Measurements from ENCODE around the gene ZIC5.
"Not testable (repeated sequence)": the region's sequence is repeated elsewhere in the genome, so short reads cannot be mapped to it uniquely, and the experiment has no call there.

ZIC5 gene

DNA sequence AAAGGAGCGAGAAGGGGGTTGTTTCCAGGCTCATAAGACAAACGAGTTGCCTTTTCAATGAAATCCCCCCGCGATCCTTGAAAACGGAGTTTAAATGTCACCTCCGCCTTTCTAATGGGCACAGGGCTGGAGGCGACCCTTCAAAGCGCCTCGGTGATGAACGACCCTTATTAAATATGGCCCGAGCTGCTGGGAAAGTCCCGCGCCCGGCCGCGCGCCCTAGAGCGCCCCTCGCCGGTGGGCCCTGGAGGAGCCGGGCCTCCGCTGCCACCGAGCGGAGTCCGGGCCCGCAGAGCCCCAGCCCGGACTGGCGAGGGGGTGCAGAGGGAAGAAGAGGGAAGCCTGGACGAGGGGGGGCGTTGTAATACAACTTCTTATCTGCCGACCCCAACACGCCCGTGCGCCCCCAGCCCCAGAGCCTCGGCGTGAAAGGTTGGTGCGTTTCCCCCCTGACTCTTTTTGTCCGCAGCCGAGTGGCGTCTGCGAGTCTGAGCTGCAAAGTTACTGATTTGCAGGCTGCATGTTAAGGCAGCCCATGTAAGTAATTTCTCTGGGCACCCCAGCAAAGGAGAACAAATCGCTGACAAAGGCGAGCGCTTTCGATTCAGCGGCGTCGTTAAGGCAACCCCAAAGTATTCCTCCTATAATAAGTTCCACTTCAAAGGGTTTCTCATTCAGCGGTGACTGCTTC lies 11.9 kb downstream of the ZIC5 start:
- no peak for DNase-seq (ENCODE audit: low read depth)

- no peak for DNase-seq (ENCODE audit: low read depth)
Measured at GRCh38 chr13:99959127-99959539, 12.4 kb downstream of the ZIC5 start.

DNA sequence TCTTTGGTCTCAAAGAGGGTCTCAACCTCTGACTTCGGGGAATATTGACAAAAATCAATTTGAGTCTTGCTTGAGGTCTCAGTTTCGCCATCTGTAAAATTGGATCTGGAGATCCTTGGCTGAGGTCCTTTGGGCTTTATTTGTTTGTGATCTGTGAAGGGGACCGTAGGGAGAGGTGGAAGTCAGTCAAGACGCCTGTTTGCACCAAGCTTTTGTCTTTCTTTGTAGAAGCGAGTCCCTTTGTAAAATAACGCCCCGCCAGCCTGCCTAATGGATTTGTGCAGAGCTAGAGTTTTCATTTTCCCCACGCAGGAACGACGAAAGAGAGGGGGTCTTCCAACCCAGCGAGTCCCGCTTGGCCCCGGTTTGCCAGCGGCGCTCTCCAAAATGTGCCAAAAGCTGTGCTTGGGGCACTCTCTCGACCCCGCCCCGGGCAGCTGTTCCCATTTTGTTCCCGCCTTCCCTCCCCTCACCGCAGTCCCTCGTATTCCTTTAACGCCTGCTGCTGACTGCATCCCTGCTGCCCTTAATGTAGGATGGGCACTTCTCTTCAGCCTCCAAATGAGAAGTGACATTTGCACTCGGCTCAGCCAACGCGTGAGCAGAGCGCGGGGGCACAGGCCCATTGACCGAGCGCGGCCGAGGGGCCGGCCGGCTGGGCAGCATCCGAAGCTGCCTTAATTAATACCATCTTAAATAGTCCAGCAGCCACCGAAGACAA lies 13.0 kb downstream of the ZIC5 start:
- no peak for DNase-seq (ENCODE audit: low read depth)

DNA sequence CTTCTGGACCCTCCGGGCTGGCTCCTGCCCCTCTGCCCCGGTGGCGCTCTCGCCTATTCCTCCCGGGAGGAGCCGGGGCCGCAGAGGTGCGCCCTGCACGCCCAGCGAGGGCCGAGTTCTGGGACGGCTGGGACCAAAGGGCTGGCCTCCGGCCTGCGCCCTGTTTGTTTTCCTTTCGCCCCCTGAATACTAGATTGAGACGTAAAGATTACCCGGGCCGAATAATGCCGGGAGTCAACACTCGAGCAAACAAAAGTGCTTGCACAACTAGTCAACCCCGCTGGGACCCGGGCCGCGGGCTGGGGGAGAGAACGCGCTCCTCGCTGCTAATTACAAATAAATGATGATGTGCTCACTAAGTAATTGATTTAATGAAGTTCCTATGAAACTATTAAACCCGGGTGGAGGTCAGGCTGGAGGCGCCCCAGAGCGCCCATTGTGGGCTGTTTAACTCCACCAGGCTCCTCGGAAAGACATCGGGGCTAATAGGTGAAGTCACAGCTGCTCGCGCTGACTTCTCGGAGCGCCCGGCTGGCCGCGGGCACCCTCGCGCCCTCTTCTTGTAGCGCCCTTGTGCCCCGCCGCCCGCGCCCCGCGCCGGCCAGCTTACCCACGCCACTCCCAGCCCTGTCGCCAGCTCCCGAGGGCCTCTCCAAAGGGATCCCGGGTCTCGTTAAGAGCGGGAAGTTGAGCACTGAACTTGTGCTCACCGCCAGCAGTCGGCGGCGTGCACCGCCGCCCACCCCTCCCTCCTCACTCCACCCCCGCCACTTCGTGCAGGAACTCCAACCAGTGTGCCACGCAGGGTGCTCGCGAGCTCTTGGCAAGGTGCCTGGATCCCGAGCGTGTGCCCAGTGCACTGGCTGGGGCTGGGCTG lies 14.9 kb downstream of the ZIC5 start:
- no peak for DNase-seq (ENCODE audit: low read depth)

DNA sequence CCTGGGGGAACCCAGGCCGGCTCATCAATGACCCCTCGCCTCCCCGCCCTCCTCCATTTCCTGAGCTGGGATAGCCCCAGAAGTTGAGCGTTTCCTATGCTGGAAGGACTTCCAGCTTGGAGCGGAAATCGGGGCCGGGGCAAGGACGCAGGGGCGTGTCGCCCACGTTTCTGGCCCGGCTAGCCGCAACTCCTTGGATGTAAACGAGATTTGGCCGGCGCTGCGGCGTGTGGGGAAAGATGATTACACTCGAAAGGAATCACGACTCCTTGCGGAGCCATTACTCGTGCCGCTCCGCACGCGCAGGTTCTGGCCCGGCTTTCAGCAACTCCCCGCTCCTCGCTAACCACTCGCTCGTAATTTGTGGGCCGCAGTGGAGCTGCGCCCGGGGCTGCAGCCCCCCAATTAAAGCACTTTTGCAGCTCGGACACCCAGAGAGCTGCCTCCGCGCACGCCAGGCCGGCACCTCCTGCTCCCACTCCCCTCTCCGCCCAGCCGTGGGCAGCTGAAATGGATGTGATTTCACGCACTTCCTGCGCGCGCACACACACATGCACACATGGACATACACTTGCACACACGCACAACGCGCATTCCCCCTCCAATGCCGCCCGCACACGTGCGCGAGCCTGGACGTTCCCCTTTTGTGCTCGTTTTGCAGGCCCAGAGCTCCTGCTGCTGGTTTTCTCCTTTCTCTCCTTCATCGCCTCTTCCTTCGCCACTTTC lies 15.7 kb downstream of the ZIC5 start:
- DNase-seq (ENCODE audit: low read depth), result no peak

- DNase-seq (ENCODE audit: low read depth), result no peak
Measured at GRCh38 chr13:99955107-99955746, 16.3 kb downstream of the ZIC5 start.

- no peak for DNase-seq (ENCODE audit: low read depth)
Measured at GRCh38 chr13:99953138-99953755, 18.3 kb downstream of the ZIC5 start.

- not testable (repeated sequence) for DNase-seq (ENCODE audit: low read depth)
Measured at GRCh38 chr13:99951666-99952065, 19.9 kb downstream of the ZIC5 start.

DNA sequence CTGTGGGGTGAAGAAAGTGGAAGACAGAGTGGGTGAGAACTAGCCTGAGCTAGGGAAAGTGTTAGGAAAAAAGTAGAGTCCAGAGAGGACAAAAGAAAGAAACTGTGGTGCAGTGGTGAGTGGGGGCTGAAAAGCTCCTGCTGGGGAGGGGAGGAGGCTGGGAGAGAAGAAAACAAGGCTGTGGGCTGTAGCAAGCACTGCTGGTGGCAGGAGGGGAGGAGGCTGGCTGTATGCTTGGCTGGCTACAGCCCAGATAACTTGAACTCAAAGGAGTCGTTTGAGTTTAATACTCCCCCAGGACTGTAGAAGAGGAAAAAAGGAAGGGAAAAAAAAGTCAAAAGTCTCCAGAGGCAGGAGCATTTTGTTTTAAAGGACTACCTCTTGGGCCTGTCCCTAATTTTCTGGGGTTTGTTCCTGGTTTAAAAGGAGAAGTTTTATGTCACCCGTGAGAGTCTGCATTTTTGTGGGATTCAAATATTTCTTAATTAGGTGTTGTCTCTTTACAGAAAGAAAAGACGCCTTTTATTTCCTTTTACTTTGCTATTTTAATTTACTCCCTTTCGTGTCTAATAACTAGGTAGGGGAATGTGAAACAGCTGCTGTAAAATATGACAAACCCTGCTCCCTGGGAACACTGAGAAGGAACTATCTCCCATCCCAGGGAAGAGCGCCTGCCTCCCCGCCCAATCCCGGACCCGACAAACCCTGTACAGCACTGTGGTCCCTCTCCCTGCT lies 21.7 kb downstream of the ZIC5 start:
- no peak for DNase-seq (ENCODE audit: low read depth)

GRCh38 chr13:99948907-99949678 lies 22.5 kb downstream of the ZIC5 start:
- no peak for DNase-seq (ENCODE audit: low read depth)

- no peak for DNase-seq (ENCODE audit: low read depth)
Measured at GRCh38 chr13:99948411-99948810, 23.2 kb downstream of the ZIC5 start.

DNA sequence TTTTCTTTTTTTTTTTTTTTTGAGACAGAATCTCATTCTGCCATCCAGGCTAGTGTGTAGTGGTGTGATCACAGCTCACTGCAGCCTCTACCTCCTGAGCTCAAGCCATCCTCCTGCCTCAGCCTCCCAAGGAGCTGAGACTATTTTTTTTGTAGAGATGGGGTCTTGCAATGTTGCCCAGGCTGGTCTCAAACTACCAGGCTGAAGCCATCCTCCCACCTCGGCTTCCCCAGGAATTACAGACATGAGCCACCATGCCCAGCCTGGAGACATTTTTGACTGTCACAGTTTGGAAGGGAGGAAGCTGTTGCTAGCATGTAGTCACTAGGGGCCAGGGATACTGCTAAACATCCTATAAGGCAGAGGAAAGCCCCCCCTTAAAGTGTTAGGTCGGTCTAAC lies 23.9 kb downstream of the ZIC5 start:
- no peak for DNase-seq (ENCODE audit: low read depth)

GRCh38 chr13:99945515-99945914 lies 26.1 kb downstream of the ZIC5 start:
- DNase-seq (ENCODE audit: low read depth), result not testable (repeated sequence)

- DNase-seq (ENCODE audit: low read depth), result no peak
Measured at GRCh38 chr13:99944606-99945005, 27.0 kb downstream of the ZIC5 start.

- no peak for DNase-seq (ENCODE audit: low read depth)
Measured at GRCh38 chr13:99944102-99944501, 27.5 kb downstream of the ZIC5 start.

- DNase-seq (ENCODE audit: low read depth), result no peak
Measured at GRCh38 chr13:99941911-99942310, 29.7 kb downstream of the ZIC5 start.

DNA sequence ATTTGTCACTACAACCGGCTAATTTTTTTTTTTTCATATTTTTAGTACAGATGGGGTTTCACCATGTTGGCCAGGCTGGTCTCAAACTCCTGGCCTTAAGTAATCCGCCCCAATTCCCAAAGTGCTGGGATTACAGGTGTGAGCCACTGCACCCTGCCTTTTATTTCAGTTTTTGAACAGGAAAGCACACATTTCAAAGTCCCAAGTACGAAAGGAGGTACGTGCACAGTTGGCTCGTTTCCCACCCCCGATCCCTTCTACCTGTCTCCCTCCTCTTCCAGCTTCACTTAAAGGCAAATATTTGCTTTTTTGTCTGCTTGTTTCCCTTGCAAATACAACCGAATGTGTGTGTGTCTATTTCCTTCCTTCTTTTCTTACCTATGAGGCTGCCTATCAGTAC lies 30.5 kb downstream of the ZIC5 start:
- DNase-seq (ENCODE audit: low read depth), result no peak

GRCh38 chr13:99938635-99939034 lies 32.9 kb downstream of the ZIC5 start:
- no peak for DNase-seq (ENCODE audit: low read depth)

- no peak for DNase-seq (ENCODE audit: low read depth)
Measured at GRCh38 chr13:99935772-99936171, 35.8 kb downstream of the ZIC5 start.

GRCh38 chr13:99932912-99933311 lies 38.7 kb downstream of the ZIC5 start:
- DNase-seq (ENCODE audit: low read depth), result no peak
